ENCODE data around the gene FBXO34. TPM values are rescaled to one million over a fixed set of nuclear protein-coding genes. Genes with fewer than 3 reads are reported as not detected.

The FBXO34 gene
- polyA plus RNA-seq (ENCODE audit: insufficient read length in 4 of 4) = 10 to 100 TPM; 33.3 to 40.5 (median 39.2) TPM

- DNase-seq (ENCODE audit: low read depth in 4 of 4, low spot score in 3 of 4) = peak; percentile 97 to 99 (median 99)
Observed at GRCh38 chr14:55270832-55271571, at the start of gene FBXO34. Gene FBXO34, plus strand, starts transcription at chr14:55271421. Its CDS starts 78,970 bp downstream, at chr14:55350391.

DNA sequence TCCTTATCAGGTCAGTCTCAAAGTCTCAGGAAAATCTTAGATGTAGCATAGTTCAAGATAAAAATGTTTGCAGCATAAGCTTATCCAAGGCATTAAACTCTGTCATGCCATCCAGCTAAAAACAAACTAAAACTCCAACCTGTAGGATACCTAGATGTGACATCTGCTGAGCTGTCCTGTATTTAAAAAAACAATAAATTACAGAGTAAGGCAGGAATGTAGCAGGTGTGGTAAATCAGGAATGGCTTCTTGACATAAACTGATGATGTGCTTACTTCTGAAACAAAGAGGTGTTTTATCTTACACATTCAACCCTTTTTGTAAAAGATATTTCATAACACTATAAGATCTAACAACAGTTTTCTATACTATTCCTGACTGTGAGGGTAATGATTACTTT lies 49.3 kb upstream of the FBXO34 start:
- DNase-seq (ENCODE audit: low read depth in 4 of 4, low spot score in 3 of 4) = no peak

- no peak for DNase-seq (ENCODE audit: low read depth in 4 of 4, low spot score in 3 of 4)
Observed at GRCh38 chr14:55223364-55223763, 47.9 kb upstream of the FBXO34 start.

- no peak for DNase-seq (ENCODE audit: low read depth in 4 of 4, low spot score in 3 of 4)
Observed at GRCh38 chr14:55228261-55228660, 43.0 kb upstream of the FBXO34 start.

GRCh38 chr14:55233591-55233990 lies 37.6 kb upstream of the FBXO34 start:
- no peak for DNase-seq (ENCODE audit: low read depth in 4 of 4, low spot score in 3 of 4)

DNA sequence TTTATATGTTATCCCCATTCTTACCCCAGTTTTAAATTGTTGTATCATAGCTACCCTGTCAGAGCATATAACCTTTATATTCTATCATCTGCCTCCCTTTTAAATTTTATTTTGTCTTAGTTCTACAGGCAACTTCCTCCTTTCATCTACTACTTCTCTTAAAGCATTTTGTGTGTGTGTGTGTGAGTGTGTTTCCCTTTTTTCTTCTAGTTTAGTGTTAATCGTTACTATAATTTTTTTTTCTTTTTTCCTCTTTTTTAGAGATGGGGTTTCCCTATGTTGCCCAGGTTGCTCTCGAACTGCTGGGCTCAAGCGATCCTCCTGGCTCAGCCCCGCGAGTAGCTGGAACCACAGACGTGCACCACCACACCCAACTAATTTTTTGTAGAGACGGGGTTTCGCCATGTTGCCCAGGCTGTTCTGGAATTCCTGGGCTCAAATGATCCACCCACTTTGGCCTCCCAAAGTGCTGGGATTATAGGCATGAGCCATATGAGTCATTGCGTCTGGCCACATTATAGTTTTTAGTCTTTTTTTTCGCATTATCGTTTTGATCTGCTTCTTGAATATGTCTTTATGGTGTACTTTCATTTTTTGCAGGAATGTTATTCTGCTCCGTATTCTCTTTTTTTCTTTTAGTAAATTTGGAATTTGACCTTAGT lies 33.1 kb upstream of the FBXO34 start:
- DNase-seq (ENCODE audit: low read depth in 4 of 4, low spot score in 3 of 4) = no peak

- DNase-seq (ENCODE audit: low read depth in 4 of 4, low spot score in 3 of 4) = no peak
Observed at GRCh38 chr14:55239320-55239719, 31.9 kb upstream of the FBXO34 start.

- no peak for DNase-seq (ENCODE audit: low read depth in 4 of 4, low spot score in 3 of 4)
Observed at GRCh38 chr14:55240526-55241178, 30.6 kb upstream of the FBXO34 start.

- no peak for DNase-seq (ENCODE audit: low read depth in 4 of 4, low spot score in 3 of 4)
Observed at GRCh38 chr14:55241673-55242072, 29.5 kb upstream of the FBXO34 start.

- DNase-seq (ENCODE audit: low read depth in 4 of 4, low spot score in 3 of 4) = no peak
Observed at GRCh38 chr14:55243386-55243785, 27.8 kb upstream of the FBXO34 start.

GRCh38 chr14:55243813-55244212 lies 27.4 kb upstream of the FBXO34 start:
- DNase-seq (ENCODE audit: low read depth in 4 of 4, low spot score in 3 of 4) = no peak

DNA sequence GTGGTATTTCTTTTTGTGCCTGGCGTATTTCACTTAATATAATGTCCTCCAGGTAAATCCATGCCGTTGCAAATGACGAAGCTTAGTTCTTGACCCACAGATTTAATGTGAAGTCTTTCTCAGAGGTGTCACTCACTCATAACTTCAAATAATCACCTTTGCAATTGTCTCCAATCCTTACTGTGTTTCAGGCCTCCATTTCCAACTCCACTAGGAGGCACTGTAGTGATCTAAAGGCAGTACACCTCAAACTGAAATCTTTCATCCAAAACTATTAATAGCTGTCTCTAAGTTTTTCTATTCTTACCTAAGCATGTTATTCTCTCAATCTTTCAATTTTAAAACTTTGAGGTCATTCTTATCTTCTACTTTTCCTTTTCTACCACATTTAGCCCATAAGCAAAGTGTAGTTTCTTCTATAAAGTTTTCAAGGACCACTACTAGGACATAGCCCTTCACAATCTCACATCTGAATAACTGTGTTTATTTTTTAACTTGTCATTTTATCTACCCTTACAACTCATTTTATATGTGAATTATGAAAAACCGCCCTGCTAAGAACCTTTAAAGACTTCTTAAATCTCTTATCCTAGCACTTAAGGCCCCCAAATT lies 25.5 kb upstream of the FBXO34 start:
- DNase-seq (ENCODE audit: low read depth in 4 of 4, low spot score in 3 of 4) = no peak

DNA sequence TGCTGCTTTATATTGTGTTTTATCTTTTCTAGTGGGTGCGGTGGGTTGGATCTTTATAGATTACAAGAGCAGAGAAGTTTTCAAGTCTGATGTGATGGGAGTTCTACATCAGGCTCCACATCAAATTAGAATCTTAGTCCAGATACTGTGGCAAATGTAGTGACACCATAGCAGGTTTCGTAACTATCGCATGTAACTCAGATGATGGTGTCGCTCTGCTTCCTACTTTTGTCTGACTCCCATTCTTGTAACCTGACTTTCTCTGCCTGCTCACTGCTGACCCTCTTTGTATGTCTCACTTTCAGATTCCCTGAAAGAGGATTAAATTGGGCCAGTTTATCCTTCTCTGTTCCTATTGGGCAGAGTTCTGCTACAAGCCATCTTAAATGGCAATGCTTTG lies 22.8 kb upstream of the FBXO34 start:
- DNase-seq (ENCODE audit: low read depth in 4 of 4, low spot score in 3 of 4) = no peak

DNA sequence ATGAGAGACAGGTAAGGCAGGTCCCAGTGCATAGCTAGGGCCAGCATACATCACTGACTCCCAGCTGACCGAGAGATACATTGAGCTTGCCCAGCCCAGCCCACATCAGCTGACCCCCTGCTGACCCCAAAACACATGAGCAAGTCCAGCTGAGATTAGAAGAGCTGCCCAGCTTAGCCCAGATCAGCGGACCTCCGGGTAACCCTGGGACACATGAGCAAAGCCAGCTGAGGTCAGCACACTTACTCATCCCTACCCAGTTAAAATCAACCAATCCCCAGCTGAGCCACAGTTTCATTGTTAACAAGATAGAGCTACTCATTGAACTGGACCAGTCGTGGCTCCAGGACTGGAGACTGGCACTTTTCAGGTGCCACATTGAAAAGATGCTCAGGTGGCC lies 21.8 kb upstream of the FBXO34 start:
- no peak for DNase-seq (ENCODE audit: low read depth in 4 of 4, low spot score in 3 of 4)

DNA sequence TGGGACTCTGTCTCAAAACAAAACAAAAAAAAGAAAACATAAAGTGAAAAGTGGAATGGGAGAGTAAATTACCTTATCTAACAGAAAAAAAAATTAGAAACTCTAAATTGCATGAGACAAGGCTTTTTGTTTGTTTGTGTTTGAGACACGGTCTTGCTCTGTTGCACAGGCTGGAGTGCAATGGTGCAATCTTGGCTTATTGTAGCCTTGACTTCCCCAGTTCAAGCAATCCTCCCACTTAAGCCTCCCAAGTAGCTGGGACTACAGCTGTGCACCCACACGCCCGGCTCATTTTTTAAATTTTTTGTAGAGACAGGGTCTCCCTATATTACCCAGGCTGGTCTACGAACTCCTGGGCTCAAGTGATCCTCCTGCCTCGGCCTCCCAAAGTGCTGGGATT lies 17.9 kb upstream of the FBXO34 start:
- DNase-seq (ENCODE audit: low read depth in 4 of 4, low spot score in 3 of 4) = no peak

DNA sequence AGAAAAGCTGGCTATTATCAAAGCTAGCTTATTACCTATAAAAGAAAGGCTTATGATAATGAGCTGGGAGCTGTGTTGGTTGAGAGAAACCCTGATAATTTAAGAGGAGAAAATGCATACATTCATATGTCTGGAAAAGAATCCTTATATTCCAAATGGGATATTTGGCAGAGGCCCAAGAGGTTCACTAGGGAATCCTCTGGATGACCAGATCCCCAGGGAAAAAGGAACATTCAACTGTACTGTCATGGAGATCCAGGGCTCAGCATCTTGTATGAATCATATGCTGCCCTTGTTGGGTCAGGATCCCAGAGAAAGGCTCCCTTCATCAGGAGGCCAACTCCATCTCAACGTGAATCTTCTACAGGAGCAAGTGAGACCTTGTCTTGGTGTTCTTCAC lies 16.6 kb upstream of the FBXO34 start:
- no peak for DNase-seq (ENCODE audit: low read depth in 4 of 4, low spot score in 3 of 4)

DNA sequence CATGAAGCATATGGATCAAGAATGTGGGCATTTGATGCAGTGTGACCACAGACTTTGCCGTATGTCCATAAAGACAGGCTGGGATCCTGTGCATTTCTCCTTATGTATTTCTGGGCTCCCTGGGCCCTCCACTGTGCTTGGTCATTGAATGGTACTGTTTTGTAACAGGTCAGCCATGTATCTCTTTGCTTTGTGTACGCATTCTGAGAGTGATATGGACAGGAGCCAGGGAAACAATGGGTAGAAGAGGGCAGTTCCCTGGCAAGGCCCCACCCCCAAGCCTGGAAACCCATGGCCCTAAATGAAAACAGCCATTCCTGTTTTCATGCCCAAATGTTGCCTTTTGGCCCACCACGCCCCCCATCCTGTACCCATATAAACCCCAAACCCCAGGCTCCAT lies 15.2 kb upstream of the FBXO34 start:
- no peak for DNase-seq (ENCODE audit: low read depth in 4 of 4, low spot score in 3 of 4)

DNA sequence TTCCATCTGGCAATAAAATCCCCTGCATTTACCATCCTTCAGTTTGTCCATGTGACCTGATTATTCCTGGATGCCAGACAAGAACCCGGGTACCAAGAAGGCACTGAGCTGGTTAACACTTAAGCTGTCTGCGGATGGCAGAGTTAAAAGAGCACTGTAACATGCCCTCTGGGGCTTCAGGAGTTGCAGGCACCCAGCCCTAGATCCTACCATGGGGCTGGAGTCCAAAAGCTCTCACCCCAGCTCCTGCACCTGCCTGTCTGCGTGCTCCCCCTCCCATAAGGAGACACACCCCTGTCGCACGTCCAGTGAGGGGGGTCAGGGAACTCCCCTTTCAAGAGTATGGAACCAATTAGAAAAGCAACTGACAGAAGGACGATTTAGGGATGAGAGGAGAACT lies 14.6 kb upstream of the FBXO34 start:
- DNase-seq (ENCODE audit: low read depth in 4 of 4, low spot score in 3 of 4) = no peak

DNA sequence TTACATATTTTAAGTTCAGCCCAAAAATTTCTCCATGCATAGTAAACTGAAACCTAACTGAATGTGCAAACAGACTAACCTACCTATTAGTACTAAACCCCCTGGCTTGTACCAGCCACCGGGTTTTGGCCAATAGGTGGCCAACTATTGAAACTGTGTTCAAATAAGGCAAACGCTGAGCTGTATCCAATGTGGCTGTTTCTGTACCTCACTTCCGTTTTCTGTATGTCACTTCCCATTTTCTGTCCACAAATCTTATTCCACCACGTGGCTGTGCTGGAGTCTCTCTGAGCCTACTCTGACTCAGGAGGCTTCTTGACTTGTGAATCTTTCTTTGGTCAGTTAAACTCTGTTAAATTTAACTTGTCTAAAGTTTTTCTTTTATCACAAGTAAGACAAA lies 6.0 kb upstream of the FBXO34 start:
- DNase-seq (ENCODE audit: low read depth in 4 of 4, low spot score in 3 of 4) = no peak

- DNase-seq (ENCODE audit: low read depth in 4 of 4, low spot score in 3 of 4) = peak in 1 of 4 donors; percentile 42
Observed at GRCh38 chr14:55267820-55268219, 3.4 kb upstream of the FBXO34 start.

DNA sequence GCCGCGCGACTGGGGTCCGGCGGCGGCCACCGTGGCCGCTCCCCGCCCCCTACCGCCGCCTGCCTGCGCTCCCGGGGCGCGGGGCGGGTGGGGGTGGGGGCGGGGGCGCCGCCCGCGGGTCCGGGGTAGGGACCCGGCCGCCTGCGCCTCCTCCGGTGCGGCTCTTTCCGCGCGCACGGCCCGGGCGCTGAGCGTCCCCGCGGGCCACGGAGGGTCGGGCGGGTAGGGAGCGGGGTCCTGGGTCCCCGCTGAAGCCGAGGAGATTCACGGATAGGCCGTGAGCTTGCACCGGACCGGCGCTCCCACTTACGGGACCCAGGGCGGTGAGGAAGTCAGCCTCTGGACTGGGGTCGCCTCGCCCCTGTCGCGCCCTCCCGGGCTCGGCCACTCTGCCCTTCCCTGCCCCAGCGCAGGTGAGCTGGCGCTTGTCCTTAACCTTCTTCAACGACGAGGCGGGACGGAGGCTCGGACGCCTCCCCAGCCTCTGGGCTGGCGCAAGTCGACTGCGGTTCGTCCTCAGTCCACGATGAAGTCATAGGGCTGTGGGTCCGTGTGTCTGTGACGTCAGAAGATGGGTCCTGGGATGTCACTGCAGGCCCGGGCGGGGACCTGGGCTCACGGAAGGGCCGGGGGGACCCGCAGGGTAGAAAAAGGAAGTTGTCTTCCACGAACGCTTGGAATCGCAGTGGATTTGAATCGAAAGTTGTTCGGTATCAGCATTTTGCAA lies 514 bp downstream of the FBXO34 start:
- peak; percentile 55 to 74 (median 68) for DNase-seq (ENCODE audit: low read depth in 4 of 4, low spot score in 3 of 4)
